Stimulated activated CD8-positive, alpha-beta memory T cell treated with anti-CD3 and anti-CD28 coated beads, Interleukin-4, amount 100 ng/mL, for 48 hours (primary cell): ENCODE results near the gene NPPB.

Experiments used
- DNase-seq: peaks from one replicate; pipeline ENCODE4 v3.0.0-alpha.2; 2020

The NPPB gene

GRCh38 chr1:11856698-11857097 lies 2.0 kb downstream of the NPPB start:
- no peak for DNase-seq

- no peak for DNase-seq
Observed at GRCh38 chr1:11855430-11855829, 3.3 kb downstream of the NPPB start.

- no peak for DNase-seq
Observed at GRCh38 chr1:11854519-11854918, 4.2 kb downstream of the NPPB start.

GRCh38 chr1:11851180-11851579 lies 7.6 kb downstream of the NPPB start:
- no peak for DNase-seq

- DNase-seq, result no peak
Observed at GRCh38 chr1:11850156-11850555, 8.6 kb downstream of the NPPB start.

GRCh38 chr1:11848373-11848700 lies 10.4 kb downstream of the NPPB start:
- DNase-seq, result no peak

- no peak for DNase-seq
Observed at GRCh38 chr1:11847667-11848372, 10.9 kb downstream of the NPPB start, which contains the start of gene NPPA. TSS of gene NPPA (minus strand) at chr1:11847783. CDS start at chr1:11847684, 99 bp downstream.

- DNase-seq, result no peak
Observed at GRCh38 chr1:11845641-11846335, 13.0 kb downstream of the NPPB start.

- no peak for DNase-seq
Observed at GRCh38 chr1:11842154-11843041, 16.3 kb downstream of the NPPB start.

GRCh38 chr1:11841245-11842153 lies 17.2 kb downstream of the NPPB start:
- DNase-seq, result no peak

- no peak for DNase-seq
Observed at GRCh38 chr1:11839727-11840705, 18.7 kb downstream of the NPPB start.

- peak; percentile 82 for DNase-seq
Observed at GRCh38 chr1:11838349-11839272, 20.1 kb downstream of the NPPB start.

GRCh38 chr1:11837767-11838348 lies 20.9 kb downstream of the NPPB start:
- no peak for DNase-seq

- no peak for DNase-seq
Observed at GRCh38 chr1:11836955-11837766, 21.6 kb downstream of the NPPB start.

GRCh38 chr1:11835441-11836225 lies 23.1 kb downstream of the NPPB start:
- no peak for DNase-seq

- no peak for DNase-seq
Observed at GRCh38 chr1:11833900-11834299, 24.8 kb downstream of the NPPB start.

GRCh38 chr1:11833497-11833896 lies 25.2 kb downstream of the NPPB start:
- no peak for DNase-seq
